Psoas muscle (tissue), 8 donors: ENCODE data around the gene NFE2. TPM values are rescaled to one million over a fixed set of nuclear protein-coding genes. Genes with fewer than 3 reads are reported as not detected.

ENCODE experiments used
- ATAC-seq, 4 donors: fragments of 200-7000 bp; cut with Tn5 transposase; one replicate each; pipeline ENCODE4 v1.9.1; 2020; ENCODE audit warnings: moderate library complexity in 3 of 4, mild to moderate bottlenecking in 2 of 4
- DNase-seq, 2 donors: peaks; one replicate each; pipeline ENCODE4 v3.0.0-alpha.2; 2020
- H3K27ac ChIP-seq: fragments of 200-600 bp; one replicate; pipeline ENCODE4 v1.8.0; 2022
- H3K27me3 ChIP-seq, 3 donors: fragments of 200-600 bp in 1 of 3; one replicate each; pipeline versions ENCODE4 v1.6.1 to v1.8.0; 2013 to 2022; ENCODE audit warnings: low read length in 2 of 3, mild to moderate bottlenecking in 2 of 3, moderate library complexity in 1 of 3; ENCODE audit not compliant: insufficient read depth in 3 of 3
- H3K36me3 ChIP-seq, 2 donors: fragments of 200-600 bp in 1 of 2; one replicate each; pipeline versions ENCODE4 v1.6.1 to v1.8.0; 2013 to 2022; ENCODE audit warnings: low read depth in 1 of 2, mild to moderate bottlenecking in 1 of 2, moderate library complexity in 1 of 2; ENCODE audit not compliant: insufficient read depth in 1 of 2
- H3K4me1 ChIP-seq: fragments of 200-600 bp; one replicate; pipeline ENCODE4 v1.8.0; 2022
- H3K4me3 ChIP-seq: fragments of 200-600 bp; one replicate; pipeline ENCODE4 v1.8.0; 2022; ENCODE audit warnings: mild to moderate bottlenecking
- H3K9me3 ChIP-seq: fragments of 200-600 bp; one replicate; pipeline ENCODE4 v1.8.0; 2022
- CTCF ChIP-seq: fragments of 200-600 bp; IDR thresholded peaks from one replicate; pipeline ENCODE4 v1.8.0; 2022; ENCODE audit warnings: antibody characterized with exemption
- WGBS, 3 donors: extraction: QIAGEN DNeasy Blood & Tissue Kit; methylation state at CpG; one replicate each; pipeline versions ENCODE4 v1.1.6 to v1.1.7; 2013; 5-methylcytosine and 5-hydroxymethylcytosine counted together
- intact Hi-C, 2 donors: fragments of 100-400 bp; cut with DNase I; formaldehyde crosslinking; loops; one replicate each; pipeline versions ENCODE4 v1.11.0 to v1.14.2; 2022
- polyA plus RNA-seq, 3 donors: library from polyadenylated mRNA; stranded (reverse); fragments of 200-250 nt; gene quantifications; one replicate each; pipeline ENCODE4 v1.2.3, GENCODE V29; 2013
- total RNA-seq, 4 donors: library from RNA; stranded (reverse); fragmentation: NEBNext Ultra II Directional in 2 of 4; extraction: Animal tissue kit (Norgen Biotek cat#: 25700) in 2 of 4; gene quantifications; one replicate each; pipeline versions ENCODE4 v1.2.1 to v1.2.4, GENCODE V29; 2021 to 2023
- donor health status: healthy with polysubstance abuse.
- donor health status: DM: no; HTN: no; CAD: no; lungs with moderate emphysema.
- donor health status: Bipolar disorder and iron deficiency.
- donor health status: healthy.
- donor health status: DM: yes; HTN: yes; CAD: no.
- donor health status: DM: no; HTN: no; CAD: no.
- donor health status: DM: no; HTN: no; CAD: no.
- donor health status: DM: yes; HTN: yes; CAD: no.

NFE2 gene
- total and polyA plus RNA-seq, 7 donors: 0.10 to 1.6 (median 0.30) TPM

GRCh38 chr12:54265364-54265812 is 35.4 kb downstream of the NFE2 start:
- Histone ChIP-seq H3K27me3 (no peaks in the 10 kb centered on the region), H3K27ac (no peak overlapping the region), H3K4me3 (no peak overlapping the region), H3K4me1 (peaks cover 17% of the 10 kb centered on the region), H3K9me3 (no peaks in the 10 kb centered on the region), H3K36me3 (no peaks in the 10 kb centered on the region)
- ATAC-seq: no peak
- intact Hi-C loops: no loop called here
- WGBS, 3 donors: 92 to 98% (median 93%) methylated on average over 4 of the region's 4 CpGs
- TF ChIP-seq CTCF: no peak
- DNase-seq: no peak

DNA sequence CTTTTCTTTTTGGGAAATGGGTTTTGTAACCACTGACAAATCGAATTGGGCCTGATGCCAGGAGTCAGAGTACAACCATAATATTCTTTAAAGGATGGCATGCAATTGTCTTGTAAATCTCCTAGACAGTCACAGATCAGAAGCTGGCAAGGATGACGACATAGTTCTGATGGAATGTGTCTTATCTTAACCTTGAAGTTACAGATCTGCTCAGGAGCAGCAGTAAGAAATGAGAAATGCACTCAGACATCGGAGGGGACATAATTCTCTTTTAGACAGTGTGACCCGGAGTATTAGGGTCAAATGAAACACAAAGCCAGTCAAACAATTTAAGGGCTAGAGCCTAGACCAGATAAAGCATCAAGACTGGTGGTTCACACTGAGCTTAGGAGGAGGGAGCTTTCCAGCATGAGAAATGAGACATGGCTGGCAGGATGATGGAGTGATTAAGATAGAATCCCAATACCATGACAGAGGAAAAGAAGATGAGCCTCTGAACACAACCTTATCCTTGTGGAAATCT is 38.4 kb downstream of the NFE2 start:
- ATAC-seq (peak in 1 of 4 donors; percentile 38), DNase-seq (no peak)
- intact Hi-C loops: no loop called here
- H3K36me3 ChIP-seq: peaks cover 0 to 1% of the 10 kb centered on the region in 2 donors
- no peak overlapping the region for H3K4me3 ChIP-seq
- H3K9me3 ChIP-seq: no peaks in the 10 kb centered on the region
- no peak for TF ChIP-seq CTCF
- H3K27me3 ChIP-seq: no peaks in the 10 kb centered on the region
- H3K27ac ChIP-seq: no peak overlapping the region
- WGBS, 3 donors: 20 to 33% (median 22%) methylated on average over 4 of the region's 4 CpGs
- H3K4me1 ChIP-seq: peaks cover 21% of the 10 kb centered on the region

GRCh38 chr12:54261815-54262402 is 38.9 kb downstream of the NFE2 start:
- ATAC-seq (no peak), DNase-seq (no peak)
- no peak for TF ChIP-seq CTCF
- WGBS, 3 donors: 57 to 61% (median 59%) methylated on average over 5 of the region's 5 CpGs
- H3K27ac ChIP-seq: no peak overlapping the region
- peaks cover 21% of the 10 kb centered on the region for H3K4me1 ChIP-seq
- no peak overlapping the region for H3K4me3 ChIP-seq
- H3K9me3 ChIP-seq: no peaks in the 10 kb centered on the region
- H3K27me3 ChIP-seq: no peaks in the 10 kb centered on the region
- intact Hi-C loops: no loop called here
- H3K36me3 ChIP-seq: peaks cover 0 to 7% of the 10 kb centered on the region in 2 donors

DNA sequence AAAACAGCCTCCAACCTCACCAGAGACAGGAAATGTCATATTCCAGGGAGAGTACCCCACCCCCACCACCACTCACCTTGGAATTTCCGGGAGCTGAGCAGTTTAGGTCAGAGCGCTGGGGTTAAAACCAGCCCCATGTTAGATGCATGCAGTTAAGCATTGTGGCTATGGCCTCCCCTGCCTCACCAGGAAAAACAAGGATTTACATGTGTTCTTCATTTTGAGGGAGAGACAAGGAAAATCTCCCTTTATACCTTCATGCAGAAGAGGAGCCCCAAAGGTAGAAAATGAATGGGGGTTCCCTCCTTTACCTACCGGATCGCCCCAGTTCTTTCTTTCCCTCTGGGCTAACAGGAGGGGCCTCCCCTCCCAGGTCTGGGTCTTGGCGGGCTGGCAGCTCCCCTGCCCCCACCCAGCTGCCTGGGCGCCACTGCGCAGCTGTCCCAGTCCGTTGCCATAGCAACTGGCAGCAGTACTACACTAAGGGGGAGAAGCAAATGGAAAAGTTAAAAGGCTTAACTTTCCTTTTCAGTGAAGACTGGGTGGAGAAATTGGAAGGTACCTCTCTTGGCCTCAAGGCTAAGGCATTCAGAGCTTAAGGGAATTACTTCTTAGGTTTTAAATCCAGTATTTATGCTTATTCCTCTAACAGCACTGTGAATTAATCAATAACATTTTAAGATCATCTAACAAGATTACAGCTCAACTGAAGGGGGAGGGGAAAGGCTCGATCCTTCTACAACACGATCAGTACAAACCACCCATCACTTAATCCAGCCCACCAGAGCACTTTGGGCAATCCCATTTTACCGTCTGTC is 41.4 kb downstream of the NFE2 start:
- H3K4me1 ChIP-seq: peaks cover 21% of the 10 kb centered on the region
- ATAC-seq (peak; percentile 74 to 89 (median 80)), DNase-seq (peak; percentile 53 to 74)
- H3K4me3 ChIP-seq: peak overlapping the region; percentile 50
- 17 to 26% (median 17%) methylated on average over 11 of the region's 11 CpGs for WGBS, 3 donors
- intact Hi-C loops: no loop called here
- no peak for TF ChIP-seq CTCF
- H3K9me3 ChIP-seq: no peaks in the 10 kb centered on the region
- H3K36me3 ChIP-seq: peaks cover 5 to 29% of the 10 kb centered on the region in 2 donors
- no peak overlapping the region for H3K27ac ChIP-seq
- H3K27me3 ChIP-seq: no peaks in the 10 kb centered on the region
